HEK293T (cell line): Measurements from ENCODE around the gene LRRC43.

Experiments
- BHLHE40 ChIP-seq: fragments of 450-650 bp; IDR thresholded peaks from 2 replicates; pipeline ENCODE4 v1.6.1; 2016; ENCODE audit warnings: mild to moderate bottlenecking, moderate library complexity, borderline replicate concordance
- CTBP1 ChIP-seq: fragments of 450-650 bp; IDR thresholded peaks from 2 replicates; pipeline ENCODE4 v1.6.1; 2016; ENCODE audit warnings: borderline replicate concordance
- FOXK2 ChIP-seq: fragments of 450-650 bp; IDR thresholded peaks from 2 replicates; pipeline ENCODE4 v1.6.1; 2016; ENCODE audit warnings: mild to moderate bottlenecking
- FOXM1 ChIP-seq: fragments of 450-650 bp; IDR thresholded peaks from 2 replicates; pipeline ENCODE4 v1.6.1; 2017; ENCODE audit warnings: mild to moderate bottlenecking, borderline replicate concordance
- HDGF ChIP-seq: fragments of 450-650 bp; IDR thresholded peaks from 2 replicates; pipeline ENCODE4 v1.6.1; 2017; ENCODE audit warnings: antibody characterized with exemption, borderline replicate concordance
- L3MBTL2 ChIP-seq: fragments of 450-650 bp; conservative IDR thresholded peaks from 2 replicates; pipeline ENCODE4 v1.6.1; 2016; ENCODE audit warnings: mild to moderate bottlenecking
- SUZ12 ChIP-seq: fragments of 450-650 bp; IDR thresholded peaks from 2 replicates; pipeline ENCODE4 v1.6.1; 2016; ENCODE audit warnings: mild to moderate bottlenecking
- TARDBP ChIP-seq: fragments of 450-650 bp; IDR thresholded peaks from 2 replicates; pipeline ENCODE4 v1.6.1; 2016

- TF ChIP-seq TARDBP = no peak
- no peak for TF ChIP-seq HDGF
- TF ChIP-seq SUZ12 = no peak
- TF ChIP-seq FOXK2 = no peak
- TF ChIP-seq FOXM1 = no peak
- no peak for TF ChIP-seq L3MBTL2
- no peak for TF ChIP-seq CTBP1
- no peak for TF ChIP-seq BHLHE40
These were observed 44.4 kb downstream of the LRRC43 start for GRCh38 chr12:122227341-122227740.
